MM.1S (cell line): ENCODE data around the gene CORO1C.

Source experiments
- DNase-seq: peaks from one replicate; pipeline ENCODE4 v3.0.0-alpha.2; 2015
- H2AFZ ChIP-seq: fragments of 300-600 bp; sonication (generic); 2 replicates; pipeline ENCODE4 v1.6.0; 2016; ENCODE audit warnings: antibody characterized with exemption, low read length
- H3F3A ChIP-seq: fragments of 300-600 bp; sonication (generic); 2 replicates; pipeline ENCODE4 v1.6.1; 2016; ENCODE audit warnings: mild to moderate bottlenecking, antibody characterized with exemption, low read length, moderate library complexity, mixed read lengths; ENCODE audit not compliant: insufficient read depth
- H3K27ac ChIP-seq: fragments of 300-600 bp; sonication (generic); 2 replicates; pipeline ENCODE4 v1.5.1; 2016; ENCODE audit warnings: mild to moderate bottlenecking, low read length
- H3K27me3 ChIP-seq: fragments of 300-600 bp; sonication (generic); replicated peaks from 2 replicates; pipeline ENCODE4 v1.6.0; 2016; ENCODE audit warnings: low read length; ENCODE audit not compliant: insufficient read depth
- H3K36me3 ChIP-seq: fragments of 300-600 bp; sonication (generic); replicated peaks from 2 replicates; pipeline ENCODE4 v1.6.1; 2016; ENCODE audit warnings: mild to moderate bottlenecking, low read length, mixed read lengths; ENCODE audit not compliant: insufficient read depth
- H3K4me1 ChIP-seq: fragments of 300-600 bp; sonication (generic); 2 replicates; pipeline ENCODE4 v1.6.1; 2016; ENCODE audit warnings: low read length, mixed read lengths
- H3K4me2 ChIP-seq: fragments of 300-600 bp; sonication (generic); 2 replicates; pipeline ENCODE4 v1.6.0; 2016; ENCODE audit warnings: low read depth, low read length
- H3K4me3 ChIP-seq: fragments of 300-600 bp; sonication (generic); 2 replicates; pipeline ENCODE4 v1.5.1; 2016; ENCODE audit warnings: low read length, mixed read lengths
- H3K79me2 ChIP-seq: fragments of 300-600 bp; sonication (generic); 2 replicates; pipeline ENCODE4 v1.6.1; 2016; ENCODE audit warnings: mixed run types, low read length, mixed read lengths
- H3K9ac ChIP-seq: fragments of 300-600 bp; sonication (generic); 2 replicates; pipeline ENCODE4 v1.6.1; 2016; ENCODE audit warnings: low read length, mixed read lengths
- H3K9me2 ChIP-seq: fragments of 300-600 bp; sonication (generic); replicated peaks from 2 replicates; pipeline ENCODE4 v1.6.1; 2016; ENCODE audit warnings: mild to moderate bottlenecking, low read length, mixed read lengths; ENCODE audit not compliant: insufficient read depth
- H3K9me3 ChIP-seq: fragments of 300-600 bp; sonication (generic); replicated peaks from 2 replicates; pipeline ENCODE4 v1.6.1; 2016; ENCODE audit warnings: mild to moderate bottlenecking, low read length, mixed read lengths; ENCODE audit not compliant: insufficient read depth
- H4K20me1 ChIP-seq: fragments of 300-600 bp; sonication (generic); 2 replicates; pipeline ENCODE4 v1.6.1; 2016; ENCODE audit warnings: mild to moderate bottlenecking, low read length, moderate library complexity, mixed read lengths; ENCODE audit not compliant: insufficient read depth
- EZH2 ChIP-seq: fragments of 300-600 bp; sonication (generic); optimal IDR thresholded peaks from 2 replicates; pipeline ENCODE3; 2017; ENCODE audit warnings: low read depth, mild to moderate bottlenecking, antibody characterized with exemption, low read length, mixed read lengths
- EZH2phosphoT487 ChIP-seq: fragments of 300-600 bp; sonication (generic); IDR thresholded peaks from 2 replicates; pipeline ENCODE4 v1.6.1; 2018; ENCODE audit warnings: antibody characterized with exemption, low read length
- TF ChIP-seq, protein P1 (sequence below): fragments of 300-600 bp; sonication (generic); IDR thresholded peaks from 2 replicates; pipeline ENCODE4 v1.5.1; 2016; ENCODE audit warnings: antibody characterized with exemption, low read length, mixed read lengths

The CORO1C gene

DNA sequence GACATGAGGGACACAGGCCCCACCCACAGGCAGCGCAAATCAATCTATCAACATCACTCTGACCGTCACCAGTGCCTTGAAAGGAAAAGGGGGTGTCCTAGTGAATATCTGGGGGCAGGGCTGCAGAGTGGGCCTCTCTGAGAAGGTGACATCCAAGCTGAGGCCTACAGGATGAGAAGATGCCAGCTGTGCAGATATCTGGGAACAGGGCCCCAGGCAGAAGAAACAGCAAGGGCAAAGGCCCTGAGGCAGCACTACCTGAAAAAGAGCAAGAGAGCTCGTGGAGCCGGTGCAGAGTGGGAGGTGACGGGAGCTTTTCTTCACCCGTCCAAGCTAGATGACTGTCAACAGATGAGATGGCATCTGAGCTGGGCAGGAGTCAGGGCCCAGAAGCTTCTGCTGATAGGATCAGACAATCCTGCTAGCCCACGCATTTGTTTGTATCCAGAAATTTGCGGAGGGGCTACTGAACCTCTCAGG is 120.9 kb downstream of the CORO1C start:
- no peak overlapping the region for H3K9ac ChIP-seq
- H3K4me2 ChIP-seq, result no peak overlapping the region
- H3K9me2 ChIP-seq, result no peaks in the 10 kb centered on the region
- no peaks in the 10 kb centered on the region for H3K79me2 ChIP-seq
- H4K20me1 ChIP-seq, result no peaks in the 10 kb centered on the region
- no peaks in the 10 kb centered on the region for H3K27me3 ChIP-seq
- no peak overlapping the region for H3K27ac ChIP-seq
- no peak overlapping the region for H2AFZ ChIP-seq
- H3K4me1 ChIP-seq, result no peaks in the 10 kb centered on the region
- H3F3A ChIP-seq, result peaks cover 5% of the 10 kb centered on the region; the same call in 1 of the 2 replicates
- no peaks in the 10 kb centered on the region for H3K36me3 ChIP-seq
- DNase-seq, result no peak
- H3K4me3 ChIP-seq, result no peak overlapping the region
- TF ChIP-seq EZH2phosphoT487 (no peak), EZH2 (no peak)
- TF ChIP-seq, protein P1, sequence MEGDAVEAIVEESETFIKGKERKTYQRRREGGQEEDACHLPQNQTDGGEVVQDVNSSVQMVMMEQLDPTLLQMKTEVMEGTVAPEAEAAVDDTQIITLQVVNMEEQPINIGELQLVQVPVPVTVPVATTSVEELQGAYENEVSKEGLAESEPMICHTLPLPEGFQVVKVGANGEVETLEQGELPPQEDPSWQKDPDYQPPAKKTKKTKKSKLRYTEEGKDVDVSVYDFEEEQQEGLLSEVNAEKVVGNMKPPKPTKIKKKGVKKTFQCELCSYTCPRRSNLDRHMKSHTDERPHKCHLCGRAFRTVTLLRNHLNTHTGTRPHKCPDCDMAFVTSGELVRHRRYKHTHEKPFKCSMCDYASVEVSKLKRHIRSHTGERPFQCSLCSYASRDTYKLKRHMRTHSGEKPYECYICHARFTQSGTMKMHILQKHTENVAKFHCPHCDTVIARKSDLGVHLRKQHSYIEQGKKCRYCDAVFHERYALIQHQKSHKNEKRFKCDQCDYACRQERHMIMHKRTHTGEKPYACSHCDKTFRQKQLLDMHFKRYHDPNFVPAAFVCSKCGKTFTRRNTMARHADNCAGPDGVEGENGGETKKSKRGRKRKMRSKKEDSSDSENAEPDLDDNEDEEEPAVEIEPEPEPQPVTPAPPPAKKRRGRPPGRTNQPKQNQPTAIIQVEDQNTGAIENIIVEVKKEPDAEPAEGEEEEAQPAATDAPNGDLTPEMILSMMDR, result no peak
- H3K9me3 ChIP-seq, result no peaks in the 10 kb centered on the region

DNA sequence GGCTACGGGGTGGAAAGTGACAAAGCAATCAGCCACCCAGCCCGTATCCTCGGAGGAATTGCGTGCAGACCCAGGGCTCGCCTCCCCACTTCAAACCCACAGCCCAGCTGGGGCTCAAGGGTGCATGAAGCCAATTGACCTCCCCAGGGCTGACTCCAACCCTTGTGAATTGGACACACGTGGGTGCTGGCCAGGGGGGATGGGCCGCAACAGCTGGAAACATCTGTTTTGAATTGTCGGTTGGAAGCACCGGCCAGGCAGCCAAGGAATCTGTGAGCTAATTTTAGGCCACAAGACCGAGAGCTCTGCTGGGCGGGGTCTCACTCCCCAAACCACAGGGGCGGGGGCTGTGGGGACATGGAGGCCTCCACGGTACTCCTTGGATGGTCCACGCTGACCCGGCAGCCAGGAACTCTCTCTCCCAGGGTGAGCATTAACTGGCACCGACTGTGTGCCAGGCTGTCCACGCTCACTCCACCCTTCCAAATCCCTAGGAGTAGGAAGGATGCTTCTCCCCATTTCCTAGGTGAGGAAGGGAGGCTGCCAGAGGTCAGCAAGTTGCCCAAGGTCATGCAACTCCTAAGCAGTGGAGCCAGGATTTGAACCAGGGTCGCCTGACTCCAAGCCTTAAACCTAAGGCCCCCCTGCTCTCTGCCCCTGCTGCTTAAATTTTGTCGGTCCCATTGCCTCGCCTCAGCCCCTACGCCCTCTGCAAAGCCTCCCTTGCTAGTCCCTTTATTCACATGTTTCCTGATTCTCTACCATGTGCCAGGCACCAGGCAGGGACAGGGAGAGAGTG is 121.6 kb downstream of the CORO1C start:
- Histone ChIP-seq H3K4me1 (no peaks in the 10 kb centered on the region), H3K27me3 (no peaks in the 10 kb centered on the region), H4K20me1 (no peaks in the 10 kb centered on the region), H3K27ac (no peak overlapping the region), H3K9ac (no peak overlapping the region), H3K4me2 (no peak overlapping the region), H3F3A (0 out of 2 replicates have a peak, but pooled peaks cover 5% of the 10 kb centered on the region), H3K79me2 (no peaks in the 10 kb centered on the region), H2AFZ (no peak overlapping the region), H3K9me2 (no peaks in the 10 kb centered on the region), H3K36me3 (no peaks in the 10 kb centered on the region), H3K4me3 (no peak overlapping the region), H3K9me3 (no peaks in the 10 kb centered on the region)
- DNase-seq, result no peak
- TF ChIP-seq EZH2 (no peak), EZH2phosphoT487 (no peak)
- TF ChIP-seq, protein P1, result no peak

DNA sequence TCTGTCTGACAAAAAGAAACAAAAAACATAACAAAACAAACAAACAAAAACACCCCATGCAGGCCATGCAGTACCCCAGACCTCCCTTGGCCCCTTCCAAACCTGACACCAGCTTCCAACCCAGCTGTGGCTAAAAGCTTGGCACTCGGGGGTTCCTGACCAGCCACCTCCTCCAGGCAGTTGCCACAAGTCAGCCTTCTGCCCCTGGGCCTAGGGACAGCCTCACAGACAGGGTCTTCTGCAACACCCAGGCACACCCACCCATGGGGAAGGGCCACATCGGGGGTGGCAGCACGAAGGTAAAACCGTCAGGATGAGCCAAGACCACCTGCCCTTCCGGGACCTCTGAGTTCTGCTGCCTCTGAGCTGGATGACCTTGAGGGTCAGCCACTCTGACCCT is 122.7 kb downstream of the CORO1C start:
- Histone ChIP-seq H3K4me2 (no peak overlapping the region), H3K9ac (no peak overlapping the region), H3K4me1 (no peaks in the 10 kb centered on the region), H3K9me2 (no peaks in the 10 kb centered on the region), H3K79me2 (no peaks in the 10 kb centered on the region), H2AFZ (no peak overlapping the region), H3K27ac (no peak overlapping the region), H3K9me3 (no peaks in the 10 kb centered on the region), H4K20me1 (no peaks in the 10 kb centered on the region), H3K36me3 (no peaks in the 10 kb centered on the region), H3F3A (0 out of 2 replicates have a peak, but pooled peaks cover 4% of the 10 kb centered on the region), H3K27me3 (no peaks in the 10 kb centered on the region), H3K4me3 (no peak overlapping the region)
- TF ChIP-seq EZH2, result no peak
- no peak for TF ChIP-seq EZH2phosphoT487
- TF ChIP-seq, protein P1, result no peak
- no peak for DNase-seq
